Panc1 (cell line): ENCODE results near the gene TAC4. TPM values are rescaled to one million over a fixed set of nuclear protein-coding genes. Genes with fewer than 3 reads are reported as not detected.

Experiments used
- ATAC-seq: fragments of 200-7000 bp; cut with Tn5 transposase; 2 replicates; pipeline ENCODE4 v1.9.1; 2020; ENCODE audit warnings: mild to moderate bottlenecking, moderate library complexity
- BruUV-seq: library from RNA; stranded (reverse); fragments of 400-500 nt; replicated peaks from 2 replicates; lab custom pipeline; 2021; lab: Mats Ljungman, UMichigan
- CTCF ChIA-PET: fragments of 300-600 bp; sonication (Branson Sonifier 250); formaldehyde crosslinking; loops from one replicate; lab custom pipeline; 2022; ENCODE audit warnings: antibody characterized with exemption; lab: Charles Lee
- POLR2A ChIA-PET: fragments of 300-600 bp; sonication (Branson Sonifier 250); formaldehyde crosslinking; loops from one replicate; lab custom pipeline; 2022; ENCODE audit warnings: antibody characterized with exemption; lab: Charles Lee
- DNase-seq: peaks from one replicate; pipeline ENCODE4 v3.0.0-alpha.2; 2010; ENCODE audit warnings: low read depth, low spot score
- H3K27ac ChIP-seq: 2 replicates; pipeline ENCODE4 v1.5.1; 2011; ENCODE audit warnings: mild to moderate bottlenecking, low read length, inconsistent platforms
- H3K27me3 ChIP-seq: fragments of 200-500 bp; sonication (Bioruptor generic); 2 replicates; pipeline ENCODE4 v1.6.0; 2014; ENCODE audit warnings: low read length, inconsistent platforms; ENCODE audit not compliant: control insufficient read depth, insufficient read depth
- H3K36me3 ChIP-seq: fragments of 200-500 bp; sonication (Bioruptor generic); 2 replicates; pipeline ENCODE4 v1.5.1; 2014; ENCODE audit warnings: inconsistent platforms, mild to moderate bottlenecking, low read length, moderate library complexity; ENCODE audit not compliant: control insufficient read depth, insufficient read depth
- H3K4me1 ChIP-seq: 2 replicates; pipeline ENCODE4 v1.5.1; 2011; ENCODE audit warnings: inconsistent platforms, mild to moderate bottlenecking, low read length, moderate library complexity; ENCODE audit not compliant: control insufficient read depth, insufficient read depth
- H3K4me3 ChIP-seq, 2 experiments: 2 replicates each; pipeline ENCODE4 v1.5.1; 2011 to 2012; ENCODE audit warnings: low read depth in 2 of 2, low read length in 2 of 2, mild to moderate bottlenecking in 2 of 2, inconsistent platforms in 1 of 2, moderate library complexity in 1 of 2
- H3K9me3 ChIP-seq: fragments of 200-500 bp; sonication (Bioruptor generic); 2 replicates; pipeline ENCODE4 v1.5.1; 2014; ENCODE audit warnings: low read depth, mild to moderate bottlenecking, inconsistent platforms, low read length, moderate library complexity; ENCODE audit not compliant: control insufficient read depth, insufficient read depth
- POLR2AphosphoS5 ChIP-seq: IDR thresholded peaks from 2 replicates; pipeline ENCODE4 v1.6.1; 2012; ENCODE audit warnings: mild to moderate bottlenecking, low read depth, low read length, moderate library complexity
- SIN3A ChIP-seq: IDR thresholded peaks from 2 replicates; pipeline ENCODE4 v1.6.1; 2012; ENCODE audit warnings: low read depth, mild to moderate bottlenecking, low read length, moderate library complexity, borderline replicate concordance; ENCODE audit not compliant: insufficient read depth
- TCF7L2 ChIP-seq: IDR thresholded peaks from 2 replicates; pipeline ENCODE4 v1.6.1; 2011; ENCODE audit warnings: mild to moderate bottlenecking, low read depth, low read length, inconsistent platforms
- in situ Hi-C: cut with HindIII; loops from 2 replicates; pipeline ENCODE4 v1.10.0; 2016; ENCODE audit warnings: low sequenced_read_pairs, low pct_unique_long_range_greater_than_20kb
- intact Hi-C: fragments of 100-400 bp; cut with micrococcal nuclease; formaldehyde crosslinking; loops from one replicate; pipeline ENCODE4 v1.10.0; 2022; ENCODE audit not compliant: unreplicated experiment
- total RNA-seq: library from RNA; stranded (reverse); gene quantifications from one replicate; pipeline ENCODE4 v1.2.1, GENCODE V29; 2021; ENCODE audit not compliant: unreplicated experiment
- TF ChIP-seq, protein P1 (sequence below), 2 experiments: IDR thresholded peaks; 2 replicates each; pipeline ENCODE4 v1.6.1; 2011 to 2012; ENCODE audit warnings: low read depth in 2 of 2, control low read depth in 1 of 2, low read length in 1 of 2, mild to moderate bottlenecking in 1 of 2, moderate library complexity in 1 of 2; ENCODE audit not compliant: insufficient read depth in 1 of 2
- TF ChIP-seq, protein P2 (sequence below): fragments of 450-650 bp; IDR thresholded peaks from 2 replicates; pipeline ENCODE4 v1.5.1; 2017; ENCODE audit warnings: mild to moderate bottlenecking

TAC4 gene
- total RNA-seq, 1 experiment from 2014 or later, result not detected

DNA sequence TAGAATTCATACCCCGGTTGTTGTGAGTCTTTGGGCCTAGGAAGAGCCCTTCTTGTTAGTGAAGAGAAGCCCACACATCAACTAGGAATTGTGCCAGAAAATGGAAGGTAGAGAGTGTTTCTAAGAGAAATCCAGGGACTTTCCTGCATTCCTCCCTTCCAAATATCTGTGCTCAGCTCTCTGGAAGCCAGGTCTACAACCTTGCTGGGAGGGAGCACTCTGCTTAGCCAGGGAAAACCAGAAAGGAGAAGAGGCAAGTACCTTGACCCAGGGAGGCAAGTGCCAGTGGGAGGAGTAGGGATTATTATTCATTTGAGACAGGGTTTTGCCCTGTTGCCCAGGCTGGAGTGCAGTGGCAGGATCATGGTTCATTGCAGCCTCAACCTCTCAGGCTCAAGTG, 48.4 kb upstream of the TAC4 start:
- no TSS peak for BruUV-seq
- H3K4me3 ChIP-seq, result no peak overlapping the region
- no peaks in the 10 kb centered on the region for H3K36me3 ChIP-seq
- ChIA-PET CTCF (interaction anchor here (2.2 kb wide), 1 partner anchor 102 kb away, joined by 7 read pairs; no protein-coding TSS in a partner anchor), POLR2A (no interaction called here)
- no peak for TF ChIP-seq TCF7L2
- no peak for TF ChIP-seq SIN3A
- TF ChIP-seq, protein P1, sequence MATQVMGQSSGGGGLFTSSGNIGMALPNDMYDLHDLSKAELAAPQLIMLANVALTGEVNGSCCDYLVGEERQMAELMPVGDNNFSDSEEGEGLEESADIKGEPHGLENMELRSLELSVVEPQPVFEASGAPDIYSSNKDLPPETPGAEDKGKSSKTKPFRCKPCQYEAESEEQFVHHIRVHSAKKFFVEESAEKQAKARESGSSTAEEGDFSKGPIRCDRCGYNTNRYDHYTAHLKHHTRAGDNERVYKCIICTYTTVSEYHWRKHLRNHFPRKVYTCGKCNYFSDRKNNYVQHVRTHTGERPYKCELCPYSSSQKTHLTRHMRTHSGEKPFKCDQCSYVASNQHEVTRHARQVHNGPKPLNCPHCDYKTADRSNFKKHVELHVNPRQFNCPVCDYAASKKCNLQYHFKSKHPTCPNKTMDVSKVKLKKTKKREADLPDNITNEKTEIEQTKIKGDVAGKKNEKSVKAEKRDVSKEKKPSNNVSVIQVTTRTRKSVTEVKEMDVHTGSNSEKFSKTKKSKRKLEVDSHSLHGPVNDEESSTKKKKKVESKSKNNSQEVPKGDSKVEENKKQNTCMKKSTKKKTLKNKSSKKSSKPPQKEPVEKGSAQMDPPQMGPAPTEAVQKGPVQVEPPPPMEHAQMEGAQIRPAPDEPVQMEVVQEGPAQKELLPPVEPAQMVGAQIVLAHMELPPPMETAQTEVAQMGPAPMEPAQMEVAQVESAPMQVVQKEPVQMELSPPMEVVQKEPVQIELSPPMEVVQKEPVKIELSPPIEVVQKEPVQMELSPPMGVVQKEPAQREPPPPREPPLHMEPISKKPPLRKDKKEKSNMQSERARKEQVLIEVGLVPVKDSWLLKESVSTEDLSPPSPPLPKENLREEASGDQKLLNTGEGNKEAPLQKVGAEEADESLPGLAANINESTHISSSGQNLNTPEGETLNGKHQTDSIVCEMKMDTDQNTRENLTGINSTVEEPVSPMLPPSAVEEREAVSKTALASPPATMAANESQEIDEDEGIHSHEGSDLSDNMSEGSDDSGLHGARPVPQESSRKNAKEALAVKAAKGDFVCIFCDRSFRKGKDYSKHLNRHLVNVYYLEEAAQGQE (IDR thresholded peaks at IDR 0.05; ENCODE audit: insufficient read depth in 1 of 2, low read depth in 2 of 2, low read length in 1 of 2), result no peak
- TF ChIP-seq, protein P2, sequence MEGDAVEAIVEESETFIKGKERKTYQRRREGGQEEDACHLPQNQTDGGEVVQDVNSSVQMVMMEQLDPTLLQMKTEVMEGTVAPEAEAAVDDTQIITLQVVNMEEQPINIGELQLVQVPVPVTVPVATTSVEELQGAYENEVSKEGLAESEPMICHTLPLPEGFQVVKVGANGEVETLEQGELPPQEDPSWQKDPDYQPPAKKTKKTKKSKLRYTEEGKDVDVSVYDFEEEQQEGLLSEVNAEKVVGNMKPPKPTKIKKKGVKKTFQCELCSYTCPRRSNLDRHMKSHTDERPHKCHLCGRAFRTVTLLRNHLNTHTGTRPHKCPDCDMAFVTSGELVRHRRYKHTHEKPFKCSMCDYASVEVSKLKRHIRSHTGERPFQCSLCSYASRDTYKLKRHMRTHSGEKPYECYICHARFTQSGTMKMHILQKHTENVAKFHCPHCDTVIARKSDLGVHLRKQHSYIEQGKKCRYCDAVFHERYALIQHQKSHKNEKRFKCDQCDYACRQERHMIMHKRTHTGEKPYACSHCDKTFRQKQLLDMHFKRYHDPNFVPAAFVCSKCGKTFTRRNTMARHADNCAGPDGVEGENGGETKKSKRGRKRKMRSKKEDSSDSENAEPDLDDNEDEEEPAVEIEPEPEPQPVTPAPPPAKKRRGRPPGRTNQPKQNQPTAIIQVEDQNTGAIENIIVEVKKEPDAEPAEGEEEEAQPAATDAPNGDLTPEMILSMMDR, result no peak
- no peak for TF ChIP-seq POLR2AphosphoS5
- ATAC-seq (no peak), DNase-seq (no peak)
- in situ Hi-C loops (no loop called here), intact Hi-C loops (no loop called here)
- no peaks in the 10 kb centered on the region for H3K4me1 ChIP-seq
- H3K27me3 ChIP-seq, result no peaks in the 10 kb centered on the region
- H3K9me3 ChIP-seq, result no peaks in the 10 kb centered on the region
- no peak overlapping the region for H3K27ac ChIP-seq

DNA sequence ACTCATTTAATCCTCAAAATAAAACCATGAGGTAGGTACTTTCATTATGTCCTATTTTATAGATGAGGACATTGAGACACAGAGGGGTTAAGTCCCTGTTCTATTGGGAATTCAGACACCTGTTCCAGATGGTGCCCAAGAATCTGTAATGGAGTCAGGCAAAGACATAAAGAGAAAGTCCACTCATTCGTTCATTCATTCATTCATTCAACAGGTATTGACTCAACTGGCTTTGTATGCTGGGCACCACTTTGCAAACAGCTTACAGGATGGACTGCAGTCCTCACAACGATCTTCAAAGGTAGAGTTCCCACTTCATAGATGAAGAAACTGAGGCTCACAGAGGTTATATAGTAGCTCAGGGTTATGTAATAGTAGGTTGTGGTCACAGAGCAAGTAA, 47.9 kb upstream of the TAC4 start:
- no peak overlapping the region for H3K4me3 ChIP-seq
- no peaks in the 10 kb centered on the region for H3K27me3 ChIP-seq
- no peaks in the 10 kb centered on the region for H3K36me3 ChIP-seq
- in situ Hi-C loops (no loop called here), intact Hi-C loops (no loop called here)
- no TSS peak for BruUV-seq
- TF ChIP-seq POLR2AphosphoS5, result no peak
- TF ChIP-seq, protein P1 (IDR thresholded peaks at IDR 0.05; ENCODE audit: insufficient read depth in 1 of 2, low read depth in 2 of 2, low read length in 1 of 2), result no peak
- TF ChIP-seq SIN3A, result no peak
- no peak for TF ChIP-seq TCF7L2
- TF ChIP-seq, protein P2, result no peak
- H3K4me1 ChIP-seq, result no peaks in the 10 kb centered on the region
- no peak for ATAC-seq
- DNase-seq, result no peak
- no peaks in the 10 kb centered on the region for H3K9me3 ChIP-seq
- CTCF ChIA-PET, result interaction anchor here (2.2 kb wide), 1 partner anchor 102 kb away, joined by 7 read pairs; no protein-coding TSS in a partner anchor
- no peak overlapping the region for H3K27ac ChIP-seq
- POLR2A ChIA-PET, result no interaction called here
